KMS-11 (cell line): Measurements from ENCODE around the gene PM20D2.

Experiments used
- H2AFZ ChIP-seq: fragments of 200-600 bp; sonication (generic); 2 replicates; pipeline ENCODE4 v1.6.1; 2016; ENCODE audit warnings: antibody characterized with exemption, mixed run types, low read depth
- H3K27ac ChIP-seq: fragments of 200-600 bp; sonication (generic); 2 replicates; pipeline ENCODE4 v1.6.1; 2016; ENCODE audit warnings: mild to moderate bottlenecking, mixed run types
- H3K27me3 ChIP-seq: fragments of 200-600 bp; sonication (generic); 2 replicates; pipeline ENCODE4 v1.6.1; 2017; ENCODE audit warnings: mild to moderate bottlenecking, low read depth, mixed run types, moderate library complexity; ENCODE audit not compliant: insufficient read depth
- H3K36me3 ChIP-seq: fragments of 200-600 bp; sonication (generic); 2 replicates; pipeline ENCODE4 v1.6.1; 2017; ENCODE audit warnings: mild to moderate bottlenecking, mixed run types; ENCODE audit not compliant: insufficient read depth
- H3K4me1 ChIP-seq: fragments of 200-600 bp; sonication (generic); 2 replicates; pipeline ENCODE4 v1.6.1; 2016; ENCODE audit warnings: mild to moderate bottlenecking, low read depth, mixed run types; ENCODE audit not compliant: poor library complexity, severe bottlenecking
- H3K4me2 ChIP-seq: fragments of 200-600 bp; sonication (generic); 2 replicates; pipeline ENCODE4 v1.7.0; 2016; ENCODE audit warnings: mild to moderate bottlenecking, mixed run types
- H3K4me3 ChIP-seq: fragments of 200-600 bp; sonication (generic); IDR thresholded peaks from 2 replicates; pipeline ENCODE4 v1.6.1; 2017; ENCODE audit warnings: low read depth, low read length, mixed read lengths; ENCODE audit not compliant: insufficient read depth
- H3K79me2 ChIP-seq: fragments of 200-600 bp; sonication (generic); 2 replicates; pipeline ENCODE4 v1.6.1; 2016; ENCODE audit warnings: low read depth, mixed run types; ENCODE audit not compliant: insufficient read depth
- H3K9ac ChIP-seq: fragments of 200-600 bp; sonication (generic); 2 replicates; pipeline ENCODE4 v1.6.1; 2016; ENCODE audit warnings: mild to moderate bottlenecking, mixed run types
- H4K20me1 ChIP-seq: fragments of 200-600 bp; sonication (generic); 2 replicates; pipeline ENCODE4 v1.6.1; 2016; ENCODE audit warnings: mild to moderate bottlenecking, mixed run types; ENCODE audit not compliant: insufficient read depth
- TF ChIP-seq, protein P1 (sequence below): fragments of 200-600 bp; sonication (generic); conservative IDR thresholded peaks from 2 replicates; pipeline ENCODE4 v1.6.1; 2017; ENCODE audit warnings: low read depth, mild to moderate bottlenecking, antibody characterized with exemption, low read length, moderate library complexity, mixed read lengths

The PM20D2 gene

GRCh38 chr6:89184344-89184743 lies 38.5 kb downstream of the PM20D2 start:
- Histone ChIP-seq H3K9ac (no peak overlapping the region), H3K4me3 (no peak overlapping the region), H3K4me1 (no peaks in the 10 kb centered on the region), H3K36me3 (no peaks in the 10 kb centered on the region), H3K4me2 (no peak overlapping the region), H2AFZ (no peak overlapping the region), H3K27ac (no peak overlapping the region), H4K20me1 (no peaks in the 10 kb centered on the region), H3K27me3 (no peaks in the 10 kb centered on the region), H3K79me2 (no peaks in the 10 kb centered on the region)
- TF ChIP-seq, protein P1, sequence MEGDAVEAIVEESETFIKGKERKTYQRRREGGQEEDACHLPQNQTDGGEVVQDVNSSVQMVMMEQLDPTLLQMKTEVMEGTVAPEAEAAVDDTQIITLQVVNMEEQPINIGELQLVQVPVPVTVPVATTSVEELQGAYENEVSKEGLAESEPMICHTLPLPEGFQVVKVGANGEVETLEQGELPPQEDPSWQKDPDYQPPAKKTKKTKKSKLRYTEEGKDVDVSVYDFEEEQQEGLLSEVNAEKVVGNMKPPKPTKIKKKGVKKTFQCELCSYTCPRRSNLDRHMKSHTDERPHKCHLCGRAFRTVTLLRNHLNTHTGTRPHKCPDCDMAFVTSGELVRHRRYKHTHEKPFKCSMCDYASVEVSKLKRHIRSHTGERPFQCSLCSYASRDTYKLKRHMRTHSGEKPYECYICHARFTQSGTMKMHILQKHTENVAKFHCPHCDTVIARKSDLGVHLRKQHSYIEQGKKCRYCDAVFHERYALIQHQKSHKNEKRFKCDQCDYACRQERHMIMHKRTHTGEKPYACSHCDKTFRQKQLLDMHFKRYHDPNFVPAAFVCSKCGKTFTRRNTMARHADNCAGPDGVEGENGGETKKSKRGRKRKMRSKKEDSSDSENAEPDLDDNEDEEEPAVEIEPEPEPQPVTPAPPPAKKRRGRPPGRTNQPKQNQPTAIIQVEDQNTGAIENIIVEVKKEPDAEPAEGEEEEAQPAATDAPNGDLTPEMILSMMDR = no peak

- H3K36me3 ChIP-seq = no peaks in the 10 kb centered on the region
- no peaks in the 10 kb centered on the region for H3K27me3 ChIP-seq
- H3K9ac ChIP-seq = no peak overlapping the region
- H3K4me1 ChIP-seq = no peaks in the 10 kb centered on the region
- no peak overlapping the region for H3K4me3 ChIP-seq
- H2AFZ ChIP-seq = no peak overlapping the region
- no peaks in the 10 kb centered on the region for H4K20me1 ChIP-seq
- H3K27ac ChIP-seq = no peak overlapping the region
- TF ChIP-seq, protein P1 = no peak
- H3K4me2 ChIP-seq = no peak overlapping the region
- no peaks in the 10 kb centered on the region for H3K79me2 ChIP-seq
These were observed 40.9 kb downstream of the PM20D2 start for GRCh38 chr6:89186762-89187161.

DNA sequence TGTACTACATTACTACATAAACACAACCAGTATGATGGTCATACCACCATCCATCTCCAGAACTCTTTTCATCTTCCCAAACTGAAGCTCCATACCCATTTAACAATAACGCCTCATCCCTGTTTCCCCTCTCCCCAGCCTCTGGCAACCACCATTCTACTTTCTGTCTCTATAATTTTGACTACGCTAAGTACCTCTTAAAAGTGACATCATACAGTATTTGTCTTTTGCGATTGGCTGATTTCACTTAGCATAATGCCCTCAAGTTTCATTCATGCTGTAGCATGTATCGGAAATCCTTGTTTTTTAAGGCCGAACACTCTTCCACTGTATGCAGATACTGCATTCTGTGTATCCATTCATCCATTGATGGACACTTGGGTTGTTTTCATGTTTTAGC lies 41.6 kb downstream of the PM20D2 start:
- Histone ChIP-seq H4K20me1 (no peaks in the 10 kb centered on the region), H3K9ac (no peak overlapping the region), H3K4me3 (no peak overlapping the region), H3K4me2 (no peak overlapping the region), H3K79me2 (no peaks in the 10 kb centered on the region), H2AFZ (no peak overlapping the region), H3K4me1 (no peaks in the 10 kb centered on the region), H3K36me3 (no peaks in the 10 kb centered on the region), H3K27ac (no peak overlapping the region), H3K27me3 (no peaks in the 10 kb centered on the region)
- TF ChIP-seq, protein P1 = no peak

DNA sequence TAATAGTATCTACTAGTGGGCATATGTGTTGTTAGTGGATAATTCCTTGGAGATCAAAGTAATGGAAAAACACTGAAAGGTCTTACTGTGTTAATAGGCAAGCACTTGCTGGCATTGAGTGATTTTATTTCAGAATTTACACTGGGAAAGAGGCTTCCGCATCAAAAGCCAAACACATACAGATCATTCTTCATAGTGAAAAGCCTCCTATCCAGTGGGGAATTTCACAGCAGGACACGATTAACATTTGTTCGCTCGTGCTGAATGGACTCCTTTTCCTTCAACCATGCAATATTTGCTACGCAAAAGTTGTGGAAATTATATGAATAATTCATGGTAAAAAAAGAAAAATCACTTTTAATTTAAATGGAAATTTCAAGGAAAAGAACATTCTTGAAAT lies 44.9 kb downstream of the PM20D2 start:
- Histone ChIP-seq H3K9ac (no peak overlapping the region), H2AFZ (no peak overlapping the region), H3K79me2 (no peaks in the 10 kb centered on the region), H3K36me3 (no peaks in the 10 kb centered on the region), H4K20me1 (no peaks in the 10 kb centered on the region), H3K4me1 (no peaks in the 10 kb centered on the region), H3K27me3 (no peaks in the 10 kb centered on the region), H3K4me3 (no peak overlapping the region), H3K27ac (no peak overlapping the region), H3K4me2 (no peak overlapping the region)
- TF ChIP-seq, protein P1 = no peak

DNA sequence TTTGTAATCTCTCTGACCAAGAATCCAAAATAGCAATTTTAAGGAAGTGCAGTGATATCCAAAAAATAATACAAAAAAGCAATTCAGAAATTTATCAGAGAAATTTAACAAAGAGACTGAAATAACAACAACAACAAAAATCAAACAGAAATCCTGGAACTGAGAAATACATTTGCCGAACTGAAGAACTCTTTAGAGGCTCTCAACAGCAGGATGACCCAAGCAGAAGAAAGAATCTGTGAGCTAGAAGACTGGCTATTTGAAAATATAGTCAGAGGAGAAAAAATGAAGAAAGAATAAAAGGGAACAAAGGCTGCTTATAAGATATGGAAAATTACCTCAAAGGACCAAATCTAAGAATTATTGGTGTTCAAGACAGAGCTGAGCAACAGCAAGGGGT lies 48.7 kb downstream of the PM20D2 start:
- Histone ChIP-seq H4K20me1 (no peaks in the 10 kb centered on the region), H3K79me2 (no peaks in the 10 kb centered on the region), H3K27ac (no peak overlapping the region), H3K4me2 (no peak overlapping the region), H2AFZ (no peak overlapping the region), H3K27me3 (no peaks in the 10 kb centered on the region), H3K4me1 (no peaks in the 10 kb centered on the region), H3K36me3 (no peaks in the 10 kb centered on the region), H3K4me3 (no peak overlapping the region), H3K9ac (no peak overlapping the region)
- TF ChIP-seq, protein P1 = no peak
